Gastroesophageal sphincter (tissue), 4 donors: ENCODE data around the gene INTS12. TPM values are rescaled to one million over a fixed set of nuclear protein-coding genes. Genes with fewer than 3 reads are reported as not detected.

Experiments used
- ATAC-seq: fragments of 150-250 bp; one replicate; pipeline ENCODE4 v1.9.1; 2016; ENCODE audit warnings: mild to moderate bottlenecking, moderate library complexity
- H3K27ac ChIP-seq, 4 donors: fragments of 200-600 bp; sonication (generic) in 3 of 4; 1 replicate in 3 of 4; 2 replicates in 1 of 4; pipeline ENCODE4 v1.5.1; 2016 to 2019
- H3K27me3 ChIP-seq: fragments of 200-600 bp; sonication (generic); one replicate; pipeline ENCODE4 v1.5.1; 2019
- H3K36me3 ChIP-seq, 2 donors: fragments of 200-600 bp; sonication (generic); one replicate each; pipeline ENCODE4 v1.5.1; 2019; ENCODE audit warnings: control low read depth in 1 of 2
- H3K4me1 ChIP-seq, 3 donors: fragments of 200-600 bp; sonication (generic); 1 replicate in 2 of 3; 2 replicates in 1 of 3; pipeline ENCODE4 v1.5.1; 2016 to 2019; ENCODE audit warnings: control low read depth in 2 of 3
- H3K4me3 ChIP-seq, 2 donors: fragments of 200-600 bp; sonication (generic); one replicate each; pipeline ENCODE4 v1.5.1; 2019; ENCODE audit warnings: mild to moderate bottlenecking in 1 of 2, moderate library complexity in 1 of 2
- H3K9me3 ChIP-seq, 3 donors: fragments of 200-600 bp; sonication (generic); one replicate each; pipeline ENCODE4 v1.5.1; 2017 to 2019; ENCODE audit warnings: control low read depth in 2 of 3
- EP300 ChIP-seq: sonication (generic); formaldehyde crosslinking; IDR thresholded peaks from one replicate; pipeline ENCODE4 v1.6.1; 2017; ENCODE audit warnings: antibody characterized with exemption, mild to moderate bottlenecking
- POLR2A ChIP-seq, 2 donors: fragments of 450-650 bp; IDR thresholded peaks; one replicate each; pipeline ENCODE4 v1.6.1; 2017; ENCODE audit warnings: antibody characterized with exemption in 2 of 2, mild to moderate bottlenecking in 2 of 2, moderate library complexity in 1 of 2
- POLR2AphosphoS5 ChIP-seq: sonication (generic); formaldehyde crosslinking; IDR thresholded peaks from one replicate; pipeline ENCODE4 v1.6.1; 2017; ENCODE audit warnings: antibody characterized with exemption
- WGBS, 2 donors: methylation state at CpG; one replicate each; pipeline ENCODE4 v1.1.5; 2018; ENCODE audit warnings: low coverage in 1 of 2; 5-methylcytosine and 5-hydroxymethylcytosine counted together
- total RNA-seq, 4 donors: library from RNA; depleted of rRNA; stranded (reverse); fragments of >200 nt; gene quantifications; one replicate each; pipeline ENCODE4 v1.1.0, GENCODE V29; 2016
- TF ChIP-seq, protein P1 (sequence below), 4 experiments: fragments of 200-600 bp in 2 of 4; fragments of 450-650 bp in 2 of 4; sonication (generic) in 1 of 4; IDR thresholded peaks; one replicate each; pipeline ENCODE4 v1.5.1; 2017 to 2019; ENCODE audit warnings: antibody characterized with exemption in 4 of 4, mild to moderate bottlenecking in 2 of 4, moderate library complexity in 2 of 4

Gene INTS12
- total RNA-seq, 4 donors from 2014 or later: 24.2 to 46.1 (median 31.1) TPM

- TF ChIP-seq, protein P1, sequence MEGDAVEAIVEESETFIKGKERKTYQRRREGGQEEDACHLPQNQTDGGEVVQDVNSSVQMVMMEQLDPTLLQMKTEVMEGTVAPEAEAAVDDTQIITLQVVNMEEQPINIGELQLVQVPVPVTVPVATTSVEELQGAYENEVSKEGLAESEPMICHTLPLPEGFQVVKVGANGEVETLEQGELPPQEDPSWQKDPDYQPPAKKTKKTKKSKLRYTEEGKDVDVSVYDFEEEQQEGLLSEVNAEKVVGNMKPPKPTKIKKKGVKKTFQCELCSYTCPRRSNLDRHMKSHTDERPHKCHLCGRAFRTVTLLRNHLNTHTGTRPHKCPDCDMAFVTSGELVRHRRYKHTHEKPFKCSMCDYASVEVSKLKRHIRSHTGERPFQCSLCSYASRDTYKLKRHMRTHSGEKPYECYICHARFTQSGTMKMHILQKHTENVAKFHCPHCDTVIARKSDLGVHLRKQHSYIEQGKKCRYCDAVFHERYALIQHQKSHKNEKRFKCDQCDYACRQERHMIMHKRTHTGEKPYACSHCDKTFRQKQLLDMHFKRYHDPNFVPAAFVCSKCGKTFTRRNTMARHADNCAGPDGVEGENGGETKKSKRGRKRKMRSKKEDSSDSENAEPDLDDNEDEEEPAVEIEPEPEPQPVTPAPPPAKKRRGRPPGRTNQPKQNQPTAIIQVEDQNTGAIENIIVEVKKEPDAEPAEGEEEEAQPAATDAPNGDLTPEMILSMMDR (IDR thresholded peaks at IDR 0.05): no peak
- no peak for TF ChIP-seq POLR2AphosphoS5
- TF ChIP-seq EP300: no peak
- no peak for TF ChIP-seq POLR2A (IDR thresholded peaks at IDR 0.05)
- Histone ChIP-seq H3K4me1 (no peaks in the 10 kb centered on the region), H3K4me3 (no peak overlapping the region), H3K9me3 (no peaks in the 10 kb centered on the region), H3K36me3 (no peaks in the 10 kb centered on the region), H3K27me3 (no peaks in the 10 kb centered on the region), H3K27ac (no peak overlapping the region)
- whole genome bisulfite sequencing, 2 donors: 78 to 100% methylated on average over 1 to 5 of the region's 6 CpGs
- no peak for ATAC-seq
These were observed 49.3 kb downstream of the INTS12 start for GRCh38 chr4:105659190-105659589.

- no peak overlapping the region for H3K27ac ChIP-seq
- H3K36me3 ChIP-seq: no peaks in the 10 kb centered on the region
- H3K9me3 ChIP-seq: no peaks in the 10 kb centered on the region
- H3K4me1 ChIP-seq: no peaks in the 10 kb centered on the region
- TF ChIP-seq POLR2AphosphoS5 (no peak), EP300 (no peak), POLR2A (IDR thresholded peaks at IDR 0.05) (no peak)
- TF ChIP-seq, protein P1 (IDR thresholded peaks at IDR 0.05): no peak
- H3K4me3 ChIP-seq: no peak overlapping the region
- no peaks in the 10 kb centered on the region for H3K27me3 ChIP-seq
- ATAC-seq: no peak
These were observed 51.2 kb downstream of the INTS12 start for GRCh38 chr4:105657117-105657765.

DNA sequence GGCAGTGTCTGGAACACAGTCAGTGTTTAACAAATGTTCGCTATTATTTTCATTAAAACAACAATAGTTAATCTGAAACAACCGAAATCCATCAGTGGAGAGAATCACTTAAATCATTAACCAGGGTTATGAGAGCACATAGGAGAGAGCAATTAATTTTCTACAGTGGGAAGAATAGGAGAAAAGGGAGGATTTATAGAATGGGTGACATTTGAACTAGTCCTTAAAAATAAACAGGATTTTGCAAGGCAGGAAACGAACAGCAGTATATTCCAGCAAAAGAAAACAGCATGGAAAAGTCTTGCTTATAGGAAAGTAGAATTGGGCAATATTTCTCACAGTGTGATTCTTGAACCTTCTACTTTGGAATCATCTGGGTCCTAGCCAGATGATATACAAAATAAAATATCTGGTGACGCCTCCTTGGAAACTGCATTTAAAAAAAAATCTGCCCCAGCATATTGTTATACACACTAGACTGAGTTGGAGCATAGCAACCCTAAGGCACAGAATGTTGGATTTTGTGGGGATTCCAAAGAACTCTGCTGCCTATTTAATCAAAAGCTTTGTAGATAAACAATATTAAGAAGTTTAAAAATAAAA lies 56.1 kb downstream of the INTS12 start:
- no peak overlapping the region for H3K27ac ChIP-seq
- no peak for ATAC-seq
- no peaks in the 10 kb centered on the region for H3K36me3 ChIP-seq
- no peaks in the 10 kb centered on the region for H3K4me1 ChIP-seq
- TF ChIP-seq POLR2AphosphoS5: no peak
- TF ChIP-seq POLR2A (IDR thresholded peaks at IDR 0.05): no peak
- TF ChIP-seq, protein P1 (IDR thresholded peaks at IDR 0.05): no peak
- TF ChIP-seq EP300: no peak
- no peaks in the 10 kb centered on the region for H3K27me3 ChIP-seq
- WGBS, 2 donors: 23 to 43% methylated on average over 4 of the region's 4 CpGs
- H3K4me3 ChIP-seq: no peak overlapping the region
- no peaks in the 10 kb centered on the region for H3K9me3 ChIP-seq

DNA sequence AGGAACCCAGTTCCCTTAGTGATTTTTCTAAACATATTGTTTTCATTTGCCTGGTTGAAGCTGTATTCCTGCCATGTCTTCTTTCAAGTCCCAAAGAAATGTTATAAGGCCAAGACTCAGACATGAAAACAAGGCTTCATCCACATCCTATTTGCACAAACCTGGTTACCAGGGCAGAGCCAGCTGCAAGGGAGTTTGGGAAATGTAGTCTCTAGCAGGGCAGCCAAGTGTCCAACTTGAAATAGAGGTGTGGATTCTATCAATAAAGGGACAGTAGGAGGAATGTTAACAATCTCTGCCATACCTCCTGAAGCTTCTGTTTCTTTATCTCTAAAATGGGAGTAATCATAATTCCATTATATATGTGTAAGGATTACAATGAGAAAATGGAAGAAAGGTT lies 56.6 kb downstream of the INTS12 start:
- Histone ChIP-seq H3K36me3 (no peaks in the 10 kb centered on the region), H3K27me3 (no peaks in the 10 kb centered on the region), H3K4me1 (no peaks in the 10 kb centered on the region), H3K9me3 (no peaks in the 10 kb centered on the region), H3K4me3 (no peak overlapping the region), H3K27ac (no peak overlapping the region)
- TF ChIP-seq POLR2AphosphoS5 (no peak), EP300 (no peak), POLR2A (IDR thresholded peaks at IDR 0.05) (no peak)
- TF ChIP-seq, protein P1 (IDR thresholded peaks at IDR 0.05): no peak
- no peak for ATAC-seq

DNA sequence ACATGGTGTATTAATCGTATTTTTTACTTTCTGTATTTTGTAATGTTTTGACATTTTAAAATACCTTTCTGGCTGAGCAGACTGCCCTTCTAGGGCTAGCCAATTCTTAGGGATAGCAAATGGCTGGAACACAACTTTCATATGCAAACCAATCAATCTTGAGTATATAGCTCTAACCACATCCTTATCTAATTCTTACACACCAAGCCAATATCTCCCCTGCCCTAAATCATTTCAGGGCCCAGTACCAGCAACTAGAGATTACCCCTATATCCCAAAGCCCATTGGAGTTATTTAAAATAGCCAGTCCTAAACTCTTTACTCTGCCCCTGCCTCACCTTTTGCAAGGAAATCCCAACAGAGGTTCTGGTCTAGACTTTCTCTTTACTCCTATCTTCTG lies 58.3 kb downstream of the INTS12 start:
- Histone ChIP-seq H3K4me3 (no peak overlapping the region), H3K9me3 (no peaks in the 10 kb centered on the region), H3K36me3 (no peaks in the 10 kb centered on the region), H3K27ac (no peak overlapping the region), H3K27me3 (no peaks in the 10 kb centered on the region), H3K4me1 (no peaks in the 10 kb centered on the region)
- no peak for TF ChIP-seq POLR2AphosphoS5
- WGBS, 2 donors: 50 to 58% methylated on average over 1 of the region's 1 CpG
- no peak for ATAC-seq
